GM18502 (cell line): ENCODE measurements around the gene METTL25.

Experiments
- ATAC-seq: cut with Tn5 transposase; IDR thresholded peaks from one replicate; pipeline ENCODE4 v1.9.1; 2021; ENCODE audit warnings: mild to moderate bottlenecking; ENCODE audit not compliant: unreplicated experiment, poor library complexity

METTL25 gene

GRCh38 chr12:82400819-82401218 is 42.5 kb downstream of the METTL25 start:
- ATAC-seq = no peak

GRCh38 chr12:82406651-82407050 is 48.3 kb downstream of the METTL25 start:
- ATAC-seq = no peak

- no peak for ATAC-seq
Observed at GRCh38 chr12:82407481-82407880, 49.2 kb downstream of the METTL25 start.

- no peak for ATAC-seq
Observed at GRCh38 chr12:82408844-82409243, 50.5 kb downstream of the METTL25 start.

- no peak for ATAC-seq
Observed at GRCh38 chr12:82411546-82412230, 53.4 kb downstream of the METTL25 start.

DNA sequence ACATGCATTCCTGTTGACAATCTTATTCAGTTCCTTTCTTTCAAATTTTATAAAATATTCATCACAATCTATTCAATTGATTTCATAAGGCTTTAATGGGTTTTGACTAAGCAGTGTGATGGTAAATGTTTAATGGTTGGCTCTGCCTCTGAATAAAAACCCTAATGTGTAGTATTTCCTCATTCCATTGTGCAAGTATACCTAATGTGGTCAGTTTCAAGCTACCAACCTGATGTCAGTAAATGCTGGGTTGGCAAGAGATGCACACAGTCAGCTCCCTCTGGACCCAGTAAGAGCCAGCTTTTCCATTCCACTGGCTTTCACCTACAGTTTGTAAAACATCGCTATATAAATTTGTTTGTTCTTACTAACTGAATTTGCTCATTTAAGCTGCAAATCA is 53.9 kb downstream of the METTL25 start:
- ATAC-seq = no peak

GRCh38 chr12:82414044-82414443 is 55.7 kb downstream of the METTL25 start:
- no peak for ATAC-seq

- ATAC-seq = no peak
Observed at GRCh38 chr12:82414926-82415325, 56.6 kb downstream of the METTL25 start.

- no peak for ATAC-seq
Observed at GRCh38 chr12:82415402-82415801, 57.1 kb downstream of the METTL25 start.

GRCh38 chr12:82425241-82425640 is 66.9 kb downstream of the METTL25 start:
- ATAC-seq = no peak

DNA sequence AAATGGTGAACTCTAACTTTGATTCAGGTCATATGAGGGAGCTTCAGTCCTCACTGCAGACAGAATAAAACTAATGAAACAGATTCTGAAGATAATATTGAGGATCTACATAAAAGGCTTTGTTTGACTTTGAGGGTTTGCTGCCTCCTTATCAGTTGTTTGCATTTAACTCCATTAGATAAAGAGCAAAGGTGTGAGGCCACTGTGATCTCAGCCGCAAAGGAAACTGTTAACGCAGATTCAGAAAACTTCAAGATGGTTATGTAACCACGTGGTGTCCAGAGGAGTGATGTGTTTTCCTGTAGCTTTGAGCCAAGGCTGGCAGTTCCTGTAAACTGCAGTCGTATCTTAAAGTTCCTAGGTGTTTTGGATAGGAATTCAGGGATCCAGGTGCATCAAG is 67.8 kb downstream of the METTL25 start:
- ATAC-seq = no peak

DNA sequence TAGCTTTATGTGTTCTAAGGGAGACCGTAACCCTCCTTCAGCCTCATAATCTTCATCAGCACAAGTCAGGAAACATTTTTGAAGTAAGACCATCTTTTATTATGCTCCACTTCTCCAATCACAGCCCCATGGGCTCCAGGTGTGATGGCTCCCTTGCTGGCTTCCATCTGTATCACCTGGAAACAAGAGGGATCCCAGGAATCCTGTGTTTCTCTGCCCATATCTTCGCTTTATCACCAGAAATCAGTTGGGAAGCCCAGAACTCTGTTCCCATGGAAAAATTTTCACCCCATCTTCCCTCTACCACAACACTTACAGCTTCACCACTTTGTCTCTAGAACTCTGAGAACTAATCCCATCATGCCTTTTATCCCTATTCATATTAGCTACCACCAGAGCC is 68.3 kb downstream of the METTL25 start:
- no peak for ATAC-seq

DNA sequence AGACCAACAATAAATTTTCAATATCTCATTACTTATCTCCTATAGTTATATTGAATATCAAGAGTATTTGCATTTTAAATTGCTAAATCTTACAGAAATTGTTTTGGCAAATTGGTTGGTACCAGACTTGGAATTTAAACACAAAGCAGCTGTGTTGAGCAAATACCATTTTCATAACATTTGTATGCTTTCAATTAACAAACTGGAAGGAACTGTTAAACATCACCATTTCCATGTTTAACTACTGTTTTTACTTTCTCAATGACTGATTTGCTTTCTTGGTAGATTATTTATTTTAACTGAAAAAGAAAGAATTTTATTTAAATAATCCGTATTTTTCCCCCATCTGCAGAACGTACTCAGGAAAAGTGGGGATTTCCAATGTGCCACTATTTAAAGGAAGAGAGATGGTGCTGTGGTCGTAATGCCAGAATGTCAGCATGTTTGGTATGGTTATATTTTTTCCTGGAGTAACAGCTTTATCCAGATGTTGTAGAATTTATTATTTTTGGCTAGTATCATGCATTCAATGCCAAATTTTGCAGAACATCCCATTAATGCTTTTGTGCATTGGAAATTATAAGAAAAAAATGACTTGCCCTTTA is 72.3 kb downstream of the METTL25 start:
- ATAC-seq = no peak

- ATAC-seq = no peak
Observed at GRCh38 chr12:82434392-82434911, 76.1 kb downstream of the METTL25 start.

DNA sequence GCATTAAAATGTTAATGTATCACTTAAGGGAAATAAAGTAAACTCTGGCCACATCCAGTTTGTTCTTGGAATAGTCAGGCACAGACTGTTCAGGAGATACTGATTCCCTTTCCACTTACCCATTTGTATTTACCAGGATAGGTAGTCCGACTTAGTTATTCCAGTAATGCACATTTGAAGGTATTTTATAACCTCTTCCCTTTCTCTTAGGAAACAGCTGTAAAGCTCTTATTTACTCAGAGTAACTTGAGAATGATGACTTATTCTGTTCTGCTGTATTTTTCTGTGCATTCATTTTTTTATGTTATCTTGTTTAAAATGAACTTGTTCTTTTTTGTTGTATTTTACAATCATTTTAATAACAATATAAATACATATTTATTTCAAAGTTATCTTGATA is 78.0 kb downstream of the METTL25 start:
- no peak for ATAC-seq

DNA sequence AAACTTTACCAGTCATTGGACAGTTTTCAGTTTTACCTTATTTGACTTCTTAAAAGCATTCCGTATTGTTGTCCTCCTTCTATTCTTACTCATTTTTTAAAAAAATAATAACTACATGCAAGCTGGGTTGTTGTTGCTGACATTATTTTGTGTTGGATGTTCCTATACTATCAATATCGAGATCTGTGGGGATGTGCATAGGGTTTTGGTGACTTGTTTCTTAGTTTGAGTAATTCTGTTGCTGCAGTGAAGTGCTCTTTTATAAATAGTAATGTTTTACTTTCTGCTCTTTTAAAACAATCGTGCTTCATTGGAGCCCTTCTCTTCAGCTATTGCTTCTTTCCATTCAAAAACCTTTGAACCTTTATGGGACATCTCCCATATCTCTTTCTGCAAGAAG is 79.4 kb downstream of the METTL25 start:
- ATAC-seq = no peak

DNA sequence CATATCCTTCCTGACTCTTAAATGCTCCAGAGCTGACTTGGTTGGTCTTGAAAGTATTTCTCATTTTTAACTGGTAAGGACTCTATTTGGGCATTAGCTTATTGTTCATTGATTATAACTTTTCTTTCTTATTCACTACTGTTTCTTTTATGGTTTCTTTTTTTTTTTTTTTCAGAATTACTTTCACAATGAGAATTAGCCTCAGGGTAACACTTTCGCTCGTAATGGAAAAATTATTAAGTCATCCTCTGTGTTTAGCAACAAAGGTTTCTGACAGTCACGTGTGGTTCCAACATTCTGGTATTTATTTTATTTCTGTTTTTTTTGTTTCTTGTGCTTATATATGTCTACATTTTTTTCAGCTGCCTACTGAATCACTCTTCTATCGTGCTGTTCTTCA is 80.0 kb downstream of the METTL25 start:
- ATAC-seq = no peak

DNA sequence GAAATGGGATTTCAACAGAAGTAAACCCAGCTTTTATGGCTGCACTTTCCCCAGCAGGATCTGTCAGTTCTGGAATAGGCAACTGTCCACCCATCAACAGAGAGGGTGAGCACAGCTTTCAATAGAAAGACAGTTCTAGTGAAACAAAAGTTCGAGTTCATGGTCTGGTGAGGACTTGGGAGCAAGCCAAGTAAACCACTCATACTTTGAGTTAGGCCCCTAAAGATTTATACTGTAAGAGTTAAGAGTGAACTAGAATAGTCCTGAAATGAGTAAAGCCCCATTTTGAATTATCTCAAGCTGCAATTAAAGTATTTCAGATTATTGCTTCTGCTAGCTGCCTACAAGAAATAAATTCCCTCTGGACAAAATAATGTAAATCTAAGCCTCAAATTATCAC is 82.6 kb downstream of the METTL25 start:
- no peak for ATAC-seq

- no peak for ATAC-seq
Observed at GRCh38 chr12:82448911-82449578, 90.7 kb downstream of the METTL25 start.

DNA sequence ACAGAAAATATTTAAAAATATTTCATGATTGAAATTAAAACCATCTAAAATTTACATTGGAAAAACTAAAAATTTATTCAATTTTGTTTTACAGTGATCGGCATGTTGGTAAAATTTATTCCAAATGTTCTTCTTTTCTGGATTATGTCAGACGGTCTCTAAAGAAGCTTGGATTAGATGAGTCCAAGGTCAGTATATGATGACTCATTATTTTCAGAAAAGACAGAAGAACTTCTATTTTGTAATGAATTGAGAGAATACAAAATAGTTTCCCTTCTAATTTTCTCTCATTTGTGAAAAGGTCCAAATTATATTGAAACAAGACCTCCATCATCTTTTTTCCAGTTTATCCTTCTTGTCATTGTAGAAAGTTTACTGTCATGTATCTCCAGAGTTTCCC is 98.3 kb downstream of the METTL25 start:
- ATAC-seq = no peak

- ATAC-seq = no peak
Observed at GRCh38 chr12:82458101-82458500, 99.8 kb downstream of the METTL25 start.

DNA sequence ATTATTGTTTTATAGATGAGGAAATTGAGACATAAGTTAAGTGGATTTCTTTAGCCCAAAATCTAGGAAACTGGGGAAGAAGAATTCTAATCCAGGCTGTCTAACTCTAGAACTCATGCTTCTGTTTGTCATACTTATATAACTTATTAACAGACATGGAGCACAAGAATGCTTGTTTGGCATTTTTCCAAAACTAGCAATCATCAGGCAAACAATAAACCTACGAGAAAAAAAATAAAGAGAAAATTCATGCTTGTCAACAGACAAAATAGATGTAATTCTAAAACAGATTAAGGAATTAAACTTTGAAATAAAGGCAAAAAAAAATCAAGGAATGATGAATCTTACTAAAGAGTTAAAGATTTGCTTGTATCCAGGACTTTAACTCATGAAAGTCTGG is 103.1 kb downstream of the METTL25 start:
- no peak for ATAC-seq
